HG02870 (cell line): ENCODE measurements around the gene CHN2.
A peak's percentile ranks its signal among the peaks of the same experiment; 100 is the strongest.

ENCODE experiments used
- ATAC-seq: cut with Tn5 transposase; IDR thresholded peaks from one replicate; pipeline ENCODE4 v1.9.1; 2021; ENCODE audit warnings: mild to moderate bottlenecking, moderate library complexity; ENCODE audit not compliant: unreplicated experiment

Gene CHN2

GRCh38 chr7:29217113-29217512 lies 22.5 kb downstream of the CHN2 start:
- ATAC-seq: no peak

DNA sequence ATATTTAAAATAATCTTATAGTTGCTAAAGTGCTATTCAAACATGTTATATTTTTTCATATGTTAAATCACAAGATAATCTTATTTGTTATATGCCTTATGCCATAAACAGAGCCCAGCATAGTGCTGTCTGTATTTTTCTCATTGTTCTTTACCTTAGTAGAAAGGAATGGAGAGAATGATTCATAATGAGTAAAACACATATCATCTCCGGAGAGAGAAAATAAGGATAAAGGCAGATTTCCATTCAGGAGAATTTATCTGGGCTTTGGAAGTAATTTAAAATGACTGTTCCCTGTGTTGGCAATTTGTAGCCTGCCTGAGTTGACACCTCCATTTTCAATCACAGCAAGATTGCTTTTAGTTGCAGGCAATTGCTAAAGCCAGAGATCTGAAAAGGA lies 30.2 kb downstream of the CHN2 start:
- no peak for ATAC-seq

DNA sequence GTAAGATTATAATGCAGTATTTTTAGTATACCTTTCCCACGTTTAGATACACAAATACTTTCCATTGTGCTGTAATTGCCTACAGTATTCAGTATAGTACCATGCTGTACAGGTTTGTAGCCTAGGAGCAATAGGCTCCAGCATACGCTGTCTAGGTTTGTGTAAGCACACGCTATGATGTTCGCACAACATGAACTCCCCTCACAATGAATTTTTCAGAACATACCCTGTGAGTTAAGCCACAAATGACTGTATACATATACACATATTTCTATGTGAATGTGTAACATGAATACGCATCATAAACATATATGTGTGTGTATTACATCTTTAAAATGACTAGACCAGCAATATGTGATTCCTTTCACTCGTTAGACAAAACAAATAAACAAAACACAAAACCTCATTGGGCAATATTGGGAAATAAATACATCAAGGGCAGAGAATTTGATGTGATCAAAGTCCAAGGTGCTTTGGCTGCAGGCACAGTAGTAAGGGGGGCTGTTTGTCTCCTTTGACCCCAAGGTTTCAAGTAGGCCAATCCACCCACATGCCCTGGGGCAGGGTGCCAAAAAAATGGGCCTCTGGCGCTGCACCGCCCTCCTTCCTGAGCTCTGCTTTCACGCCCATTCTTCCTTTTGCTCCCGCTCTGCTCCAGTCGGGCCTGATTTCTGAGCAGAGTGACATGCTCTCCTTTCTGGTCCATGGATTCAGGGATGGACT lies 33.9 kb downstream of the CHN2 start:
- ATAC-seq: no peak

- ATAC-seq: no peak
These were observed 34.5 kb downstream of the CHN2 start for GRCh38 chr7:29229066-29229465.

- ATAC-seq: no peak
These were observed 35.4 kb downstream of the CHN2 start for GRCh38 chr7:29229946-29230345.

DNA sequence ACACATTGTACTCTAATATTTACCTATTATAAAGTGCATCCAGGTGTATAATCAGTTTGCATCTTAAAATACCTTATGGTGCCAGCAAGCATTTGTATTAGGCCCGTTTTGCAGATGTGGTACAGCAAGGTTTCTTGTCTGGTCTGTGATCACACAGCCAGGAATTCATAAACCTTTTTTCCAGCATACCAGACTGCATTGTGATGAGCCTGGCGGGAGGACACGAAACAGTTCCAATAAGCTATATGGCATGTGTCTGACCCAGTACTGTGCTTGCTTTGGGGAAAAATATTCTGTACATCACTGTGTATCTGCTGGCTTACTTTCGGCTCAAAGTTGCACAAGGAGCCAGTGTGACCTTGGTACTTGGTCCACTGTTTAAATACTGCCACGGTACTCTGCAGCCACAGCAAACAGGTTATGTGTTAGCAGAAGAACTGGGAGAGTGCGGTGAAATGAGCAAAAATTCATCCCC lies 36.3 kb downstream of the CHN2 start:
- no peak for ATAC-seq

DNA sequence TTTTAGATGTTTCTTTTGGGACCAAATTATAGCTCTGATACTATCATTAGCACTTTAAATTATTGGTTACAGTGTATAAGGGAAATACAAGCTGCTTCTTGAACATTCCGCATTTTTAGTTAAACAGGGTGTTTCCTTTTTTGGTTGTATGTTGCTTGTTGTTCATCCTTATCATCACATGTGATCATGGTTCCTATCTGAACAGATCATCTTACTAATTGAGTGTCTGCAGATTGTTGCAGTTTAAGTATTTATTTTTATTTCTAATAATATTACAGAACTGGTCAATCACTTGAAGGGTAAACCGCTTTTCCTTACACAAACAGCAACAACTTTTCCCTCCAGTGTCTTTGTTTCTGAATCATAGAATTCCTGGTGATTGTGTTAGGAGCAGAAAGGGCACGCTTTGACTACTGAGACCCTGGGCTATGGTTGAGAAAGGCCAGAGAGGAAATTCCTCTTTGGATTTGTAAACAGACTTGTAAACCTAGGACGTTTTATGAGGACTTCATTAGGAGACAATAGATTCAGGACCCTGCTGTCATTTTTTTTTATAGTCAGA lies 37.2 kb downstream of the CHN2 start:
- ATAC-seq: no peak

GRCh38 chr7:29234438-29234837 lies 39.9 kb downstream of the CHN2 start:
- no peak for ATAC-seq

DNA sequence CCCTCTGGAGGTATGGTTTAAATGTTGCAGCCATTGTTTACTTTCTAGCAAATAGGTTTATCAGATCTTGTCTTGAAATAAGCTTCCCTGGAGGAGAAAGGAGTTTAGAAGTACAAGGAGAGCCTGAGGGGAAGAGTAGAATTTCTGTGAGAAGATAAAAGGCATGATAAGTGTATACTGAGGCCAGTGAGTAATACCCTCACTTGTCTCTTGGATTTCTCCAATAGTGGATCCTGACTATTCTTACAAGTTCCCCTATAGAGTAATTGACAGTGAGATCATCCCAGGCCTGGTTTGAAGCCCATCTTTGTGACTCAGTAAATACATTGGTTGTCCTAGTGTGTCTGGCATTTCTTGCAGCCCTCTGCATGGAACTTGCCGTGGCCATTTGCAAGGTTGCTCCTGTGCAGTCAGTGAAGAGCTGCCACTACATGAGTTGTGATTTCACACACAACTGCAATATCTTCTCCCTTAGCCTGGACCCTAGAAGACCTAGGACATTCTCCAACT lies 41.6 kb downstream of the CHN2 start:
- ATAC-seq: no peak

DNA sequence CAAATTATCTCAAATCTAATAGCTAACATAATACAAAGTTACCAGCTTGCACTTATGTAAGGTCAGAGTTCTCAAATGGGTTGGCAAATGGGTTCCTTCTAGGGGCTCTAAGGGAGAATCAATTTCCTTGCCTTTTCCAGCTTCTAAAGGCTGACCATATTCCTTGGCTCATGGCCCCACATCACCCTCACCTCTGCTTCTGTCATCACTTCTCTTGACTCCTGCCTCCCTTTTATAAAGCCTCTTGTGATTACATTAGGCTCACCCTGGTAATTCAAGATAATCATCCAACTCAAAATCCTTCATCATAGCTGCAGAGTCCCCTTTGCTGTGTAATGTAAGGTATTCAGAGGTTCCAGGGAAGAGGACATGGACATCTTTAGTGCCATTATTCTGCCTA lies 42.1 kb downstream of the CHN2 start:
- ATAC-seq: no peak

GRCh38 chr7:29237489-29237888 lies 42.9 kb downstream of the CHN2 start:
- ATAC-seq: no peak

DNA sequence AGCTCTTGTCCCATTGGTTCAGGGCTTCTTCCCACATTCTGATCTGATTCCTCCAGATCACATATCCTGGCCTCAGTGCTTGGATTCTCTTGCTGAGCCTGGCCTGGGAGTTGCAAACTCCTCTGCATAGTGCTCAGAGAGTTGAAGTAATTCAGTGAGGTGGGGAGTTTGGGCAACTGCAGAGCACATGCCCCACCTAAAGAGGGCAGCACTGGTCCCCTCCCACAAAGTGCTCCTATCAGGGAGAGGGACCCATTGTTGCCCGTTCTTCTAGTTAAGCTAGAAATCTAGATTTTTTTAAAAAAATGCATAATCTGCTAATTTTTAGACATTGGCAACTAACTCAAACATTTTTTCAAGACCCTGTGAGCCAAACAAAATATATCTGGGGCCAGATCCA lies 45.1 kb downstream of the CHN2 start:
- no peak for ATAC-seq

GRCh38 chr7:29242265-29242664 lies 47.7 kb downstream of the CHN2 start:
- ATAC-seq: no peak

DNA sequence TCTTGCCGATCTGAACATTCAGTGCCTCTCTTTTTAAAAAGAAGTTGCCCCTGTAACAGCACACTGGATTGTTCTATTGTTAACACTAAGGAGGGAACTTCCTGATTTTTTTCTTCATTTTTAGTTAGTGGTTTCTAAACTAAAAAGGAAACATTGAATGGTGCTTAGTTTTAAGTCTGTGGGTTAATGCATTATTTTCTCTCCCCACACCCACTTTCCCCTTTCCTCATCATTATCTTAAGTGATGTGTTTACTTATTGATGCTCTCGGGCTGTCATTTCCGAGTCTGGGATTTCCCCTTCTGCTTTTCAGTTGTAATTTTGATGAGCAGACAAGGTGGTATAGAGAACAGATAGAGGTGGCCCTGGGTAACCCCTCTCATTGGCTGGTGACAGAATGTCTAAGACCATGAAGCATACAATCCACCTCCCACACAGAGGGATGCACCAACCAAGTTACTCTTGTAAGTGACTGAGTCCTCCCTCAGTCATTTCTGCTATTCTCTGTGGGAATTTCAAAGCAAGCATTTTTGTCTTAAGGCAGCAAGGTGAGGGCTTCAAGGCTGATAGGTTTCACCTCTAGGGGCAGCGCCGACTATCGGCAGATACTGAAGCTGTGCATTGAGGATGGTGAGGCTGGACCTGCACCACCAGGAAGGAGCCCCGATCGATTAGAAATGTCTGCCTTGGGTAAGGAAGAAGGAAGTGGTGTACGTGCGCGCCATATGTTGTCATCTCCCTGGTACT lies 49.5 kb downstream of the CHN2 start:
- ATAC-seq: peak; percentile 66

GRCh38 chr7:29247224-29247962 lies 52.8 kb downstream of the CHN2 start:
- ATAC-seq: no peak

- ATAC-seq: no peak
These were observed 53.3 kb downstream of the CHN2 start for GRCh38 chr7:29247963-29248236.

DNA sequence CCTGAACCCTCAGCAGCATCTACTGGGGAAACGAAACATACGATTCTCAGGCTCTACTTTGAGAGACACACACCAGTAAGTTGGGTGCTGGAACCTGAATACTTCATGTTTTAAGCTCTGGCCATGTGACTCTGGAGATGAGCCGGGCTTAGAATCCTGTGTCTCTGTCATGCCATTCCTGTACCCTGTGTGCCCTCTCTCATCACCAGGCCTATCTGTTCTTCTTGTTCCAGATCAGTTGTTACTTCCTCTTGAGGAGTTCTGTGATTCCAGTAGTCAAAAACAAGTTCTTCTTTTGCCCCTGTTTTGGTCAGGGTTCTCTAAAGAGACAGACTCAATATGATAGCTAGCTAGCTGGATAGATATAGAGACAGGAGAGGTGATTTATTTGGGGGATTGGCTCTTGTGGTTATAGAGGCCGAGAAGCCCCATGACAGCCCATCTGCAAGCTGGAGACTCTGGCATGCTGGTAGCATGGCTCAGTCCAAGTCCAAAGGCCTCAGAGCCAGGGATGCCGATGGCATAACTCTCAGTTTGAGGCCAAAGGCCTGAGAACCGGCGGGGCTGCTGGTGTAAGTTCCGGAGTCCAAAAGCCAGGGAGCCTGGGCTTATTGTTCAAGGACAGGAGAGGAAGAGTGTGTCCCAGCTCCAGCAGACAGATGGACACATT lies 54.3 kb downstream of the CHN2 start:
- no peak for ATAC-seq

GRCh38 chr7:29249383-29249750 lies 54.8 kb downstream of the CHN2 start:
- ATAC-seq: no peak

DNA sequence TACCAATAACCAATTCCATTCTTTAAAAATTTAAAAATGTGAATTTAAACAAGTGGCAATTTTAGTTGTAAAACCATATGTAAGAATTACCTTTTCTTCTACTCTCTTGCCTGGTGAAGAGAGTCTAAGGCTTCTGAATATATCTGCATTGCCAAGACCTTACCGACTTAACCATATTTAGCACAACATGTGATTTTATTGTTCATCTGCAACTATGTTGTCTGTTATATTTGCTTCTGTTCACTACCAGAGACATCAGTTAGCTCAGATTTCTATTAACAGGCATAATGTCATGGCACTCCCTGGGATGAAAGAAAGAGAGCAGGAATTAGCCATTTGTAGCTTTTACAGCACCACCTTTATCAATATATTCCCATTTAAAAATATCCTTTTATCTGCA lies 55.3 kb downstream of the CHN2 start:
- ATAC-seq: no peak

- ATAC-seq: no peak
These were observed 58.6 kb downstream of the CHN2 start for GRCh38 chr7:29253225-29253624.

GRCh38 chr7:29254591-29254990 lies 60.0 kb downstream of the CHN2 start:
- no peak for ATAC-seq
